Measurements from ENCODE around the gene COPG2.

The COPG2 gene

GRCh38 chr7:130491841-130492522 lies 176.6 kb downstream of the COPG2 start, which contains the start of gene MEST:
MEST (plus strand) TSS chr7:130492085; CDS start chr7:130492314, 229 bp downstream.
- no peak for DNase-seq

- DNase-seq: peak; percentile 38
Measured at GRCh38 chr7:130490888-130491804, 177.4 kb downstream of the COPG2 start.

GRCh38 chr7:130490311-130490791 lies 178.2 kb downstream of the COPG2 start:
- no peak for DNase-seq

- DNase-seq: no peak
Measured at GRCh38 chr7:130489140-130489983, 179.2 kb downstream of the COPG2 start.

GRCh38 chr7:130488392-130489139 lies 180.0 kb downstream of the COPG2 start:
- no peak for DNase-seq

GRCh38 chr7:130486954-130487436 lies 181.6 kb downstream of the COPG2 start:
- DNase-seq: no peak

GRCh38 chr7:130486114-130486953 lies 182.2 kb downstream of the COPG2 start:
- peak; percentile 62 for DNase-seq

GRCh38 chr7:130485734-130486113 lies 182.8 kb downstream of the COPG2 start:
- DNase-seq: no peak

GRCh38 chr7:130483031-130483430 lies 185.5 kb downstream of the COPG2 start:
- DNase-seq: no peak

GRCh38 chr7:130481898-130482297 lies 186.7 kb downstream of the COPG2 start:
- DNase-seq: no peak

- no peak for DNase-seq
Measured at GRCh38 chr7:130479716-130480400, 188.7 kb downstream of the COPG2 start.

GRCh38 chr7:130478991-130479390 lies 189.6 kb downstream of the COPG2 start:
- no peak for DNase-seq

GRCh38 chr7:130476297-130477150 lies 192.0 kb downstream of the COPG2 start:
- DNase-seq: no peak

GRCh38 chr7:130475776-130476175 lies 192.8 kb downstream of the COPG2 start:
- DNase-seq: no peak

GRCh38 chr7:130473876-130474275 lies 194.7 kb downstream of the COPG2 start:
- no peak for DNase-seq

- no peak for DNase-seq
Measured at GRCh38 chr7:130473289-130473688, 195.3 kb downstream of the COPG2 start.

GRCh38 chr7:130471974-130472373 lies 196.6 kb downstream of the COPG2 start:
- no peak for DNase-seq

GRCh38 chr7:130468612-130469011 lies 199.9 kb downstream of the COPG2 start:
- DNase-seq: no peak

Measured in stimulated activated CD4-positive, alpha-beta T cell treated with anti-CD3 and anti-CD28 coated beads, Interleukin-1b, Interleukin-23, amount 100 ng/mL, for 48 hours (primary cell).